GM18858 (cell line): ENCODE data around the gene ZNF2.
"Not testable (repeated sequence)": the region's sequence is repeated elsewhere in the genome, so short reads cannot be mapped to it uniquely, and the experiment has no call there.

Experiments used
- ATAC-seq: cut with Tn5 transposase; IDR thresholded peaks from one replicate; pipeline ENCODE4 v1.9.1; 2021; ENCODE audit not compliant: unreplicated experiment

The ZNF2 gene

DNA sequence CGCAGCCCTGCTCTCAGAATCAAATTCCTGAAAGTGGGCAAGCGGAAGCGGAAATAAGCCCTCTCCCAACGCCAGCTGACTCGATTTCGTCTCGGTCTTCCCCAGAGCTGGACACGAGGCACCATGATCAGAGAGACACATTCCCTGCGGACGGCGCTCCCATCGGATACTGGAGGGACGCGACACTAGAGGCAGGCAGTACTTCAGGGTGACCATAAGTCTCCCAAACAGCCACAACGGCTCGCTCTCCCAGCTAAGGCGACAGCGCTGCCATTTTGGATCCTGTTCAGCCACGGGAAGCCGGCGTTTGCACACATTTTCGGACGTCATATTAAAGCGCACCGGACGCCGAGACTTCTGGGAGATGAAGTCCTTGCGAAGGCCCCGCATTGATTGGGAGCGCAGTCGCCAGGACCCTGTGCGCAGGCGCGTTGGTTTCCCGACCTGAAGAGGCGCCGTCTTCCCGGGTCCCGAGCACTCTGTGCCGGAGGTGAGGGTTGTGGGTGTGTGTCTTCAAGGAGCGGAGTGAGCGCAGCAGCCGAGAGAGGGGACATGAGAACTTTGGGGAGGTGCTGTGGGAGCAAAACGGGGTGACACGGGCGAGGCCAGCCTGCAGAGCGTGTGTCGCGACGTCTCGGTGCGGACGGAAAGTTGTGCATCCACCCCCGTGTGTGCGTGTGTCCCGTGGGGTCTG is at the start of gene ZNF2:
TSS of gene ZNF2 (plus strand) at position 439 of the 694 bp plus-strand sequence. CDS start 10,418 bp downstream, outside the sequence.
- ATAC-seq: peak; percentile 89

DNA sequence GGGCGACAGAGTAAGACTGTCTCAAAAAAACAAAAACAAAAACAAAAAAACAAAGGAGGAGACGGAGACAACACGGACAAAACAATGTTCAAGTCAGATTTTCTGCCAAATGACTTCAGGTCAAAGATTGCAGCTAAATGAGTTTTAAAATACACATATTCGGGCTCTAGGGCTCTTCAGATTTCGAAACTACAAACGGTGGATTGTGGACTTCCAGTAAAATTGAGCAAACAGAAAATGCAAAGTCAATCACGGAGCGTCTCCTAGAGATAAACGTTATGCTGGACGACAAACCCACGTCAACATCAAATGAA is 44.6 kb upstream of the ZNF2 start:
- ATAC-seq: no peak

- ATAC-seq: peak; percentile 85
These were observed 44.0 kb upstream of the ZNF2 start, which contains the start of gene MRPS5 for GRCh38 chr2:95121407-95122196. MRPS5 (minus strand) TSS chr2:95121808; CDS start chr2:95121791, 17 bp downstream.

DNA sequence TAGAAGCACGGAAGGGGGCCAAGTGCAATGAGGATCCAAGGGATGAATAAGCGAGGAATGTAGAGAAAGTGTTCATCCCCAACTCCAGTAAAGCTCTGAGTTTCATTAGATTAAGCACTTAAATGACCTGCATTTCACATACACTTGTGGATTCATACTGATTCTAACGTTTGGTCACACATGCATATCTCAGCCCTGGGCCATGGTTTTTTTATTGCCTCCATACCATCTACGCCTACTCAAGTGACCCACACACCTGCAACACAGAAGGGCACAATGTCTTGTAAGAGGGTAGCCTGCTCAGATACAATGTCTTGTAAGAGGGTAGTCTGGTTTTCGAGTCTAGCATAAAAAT is 43.4 kb upstream of the ZNF2 start:
- no peak for ATAC-seq

- no peak for ATAC-seq
These were observed 26.9 kb upstream of the ZNF2 start for GRCh38 chr2:95138702-95139101.

DNA sequence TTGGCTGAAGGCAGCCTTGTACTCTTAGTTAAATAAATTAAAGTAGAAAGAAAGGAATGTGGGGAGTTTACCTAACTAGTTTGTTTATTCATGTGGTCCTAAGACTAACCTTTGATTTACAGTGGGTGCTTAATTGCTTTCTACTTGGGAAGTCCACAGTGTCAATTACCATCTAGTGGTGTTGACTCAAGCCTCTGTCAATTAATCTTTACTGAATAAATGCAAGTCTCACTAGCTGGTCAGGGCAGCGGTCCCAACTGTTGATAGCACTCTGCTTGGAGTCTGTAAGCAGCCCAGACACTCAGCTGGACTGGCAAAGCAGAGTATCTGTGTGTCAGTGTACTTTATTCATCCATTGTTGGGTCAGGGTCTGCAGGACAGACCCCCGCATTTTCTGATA is 21.8 kb upstream of the ZNF2 start:
- no peak for ATAC-seq

GRCh38 chr2:95149397-95149984 is 16.1 kb upstream of the ZNF2 start:
- no peak for ATAC-seq

DNA sequence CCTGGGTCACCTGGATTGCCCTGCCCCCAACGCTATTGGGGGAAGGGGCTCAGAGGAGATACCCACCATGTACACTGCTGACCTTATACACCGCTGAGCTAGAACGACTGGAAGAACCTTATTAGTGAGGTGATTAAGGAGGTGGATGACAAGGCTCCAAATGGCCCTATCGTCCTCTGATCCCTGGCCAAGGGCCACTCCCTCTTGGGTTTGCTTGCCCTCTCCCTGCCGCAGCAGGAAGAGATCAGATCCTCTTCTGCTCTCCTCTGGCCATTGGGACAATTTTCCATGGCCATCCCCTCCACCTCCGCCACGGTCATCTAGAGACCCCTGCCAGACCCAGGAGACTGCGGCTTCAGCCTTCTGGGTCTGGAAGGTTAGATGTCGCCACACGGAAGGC is 7.2 kb upstream of the ZNF2 start:
- ATAC-seq: no peak

GRCh38 chr2:95158891-95159619 is 6.6 kb upstream of the ZNF2 start:
- peak; percentile 17 for ATAC-seq

- ATAC-seq: peak; percentile 84
These were observed 5.7 kb upstream of the ZNF2 start, which contains the start of gene ZNF514 for GRCh38 chr2:95159690-95160449. ZNF514 (minus strand) TSS chr2:95159848; CDS start chr2:95153253, 6,595 bp downstream.

GRCh38 chr2:95165030-95165370 is 609 bp upstream of the ZNF2 start:
- ATAC-seq: no peak

- ATAC-seq: peak; percentile 6
These were observed 605 bp downstream of the ZNF2 start for GRCh38 chr2:95166065-95166763.

DNA sequence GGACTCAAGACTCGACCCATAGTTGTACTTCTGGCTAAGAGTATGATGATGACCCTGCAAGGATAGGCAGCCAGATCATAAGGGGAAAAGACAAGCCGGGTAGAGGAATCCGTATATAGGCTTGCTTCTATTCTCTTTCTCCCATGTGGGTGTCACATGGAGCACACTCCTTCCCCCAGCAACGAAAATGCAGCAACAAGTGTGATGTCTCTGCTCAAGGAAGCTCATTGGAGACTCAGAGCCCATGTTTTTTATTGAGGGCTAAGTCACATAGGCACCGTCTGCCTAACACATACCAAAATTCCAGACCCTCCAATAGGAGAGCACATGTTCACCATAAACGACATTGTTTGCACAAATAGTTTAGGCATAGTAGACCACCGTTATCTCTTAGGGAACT is 6.3 kb downstream of the ZNF2 start:
- ATAC-seq: no peak

GRCh38 chr2:95174031-95174542 is 8.5 kb downstream of the ZNF2 start:
- ATAC-seq: no peak

DNA sequence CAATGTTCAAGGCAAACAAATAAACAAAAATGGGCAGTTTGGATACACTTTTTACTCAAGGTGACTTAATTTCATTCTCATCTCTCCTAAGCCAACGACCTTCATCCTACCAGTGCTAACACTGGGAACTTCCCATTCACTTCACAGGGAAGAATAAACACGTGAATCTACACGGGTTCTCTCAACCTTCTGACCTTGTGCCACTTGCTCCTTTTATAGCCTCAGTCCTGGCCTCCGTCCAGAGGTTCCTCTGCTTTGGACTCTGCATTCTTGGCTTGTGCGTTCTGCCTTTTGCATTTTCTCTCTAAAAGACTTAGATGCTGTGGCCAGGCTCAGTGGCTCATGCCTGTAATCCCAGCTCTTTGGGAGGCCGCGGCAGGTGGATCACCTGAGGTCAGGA is 13.8 kb downstream of the ZNF2 start:
- ATAC-seq: no peak

- no peak for ATAC-seq
These were observed 16.2 kb downstream of the ZNF2 start for GRCh38 chr2:95181774-95182173.

GRCh38 chr2:95185197-95185596 is 19.6 kb downstream of the ZNF2 start:
- ATAC-seq: no peak

DNA sequence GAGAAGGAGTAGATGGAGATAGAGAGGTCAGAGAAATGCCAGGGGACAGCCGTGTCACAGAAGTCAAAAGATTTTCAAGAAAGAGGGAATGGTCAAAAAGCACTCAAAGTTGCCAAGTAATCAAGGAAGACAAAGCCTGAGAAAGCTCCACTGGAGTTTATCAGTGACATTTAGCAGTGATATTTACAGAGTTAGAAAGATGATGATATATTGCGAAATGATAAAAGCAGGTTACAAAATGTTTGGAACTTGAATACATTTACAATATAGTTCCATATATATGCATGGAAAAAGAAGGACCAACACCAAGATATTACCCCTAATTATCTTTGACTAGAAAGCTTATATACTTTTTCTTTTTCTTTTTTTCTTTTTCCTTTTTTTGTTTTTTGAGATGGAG is 20.4 kb downstream of the ZNF2 start:
- no peak for ATAC-seq

DNA sequence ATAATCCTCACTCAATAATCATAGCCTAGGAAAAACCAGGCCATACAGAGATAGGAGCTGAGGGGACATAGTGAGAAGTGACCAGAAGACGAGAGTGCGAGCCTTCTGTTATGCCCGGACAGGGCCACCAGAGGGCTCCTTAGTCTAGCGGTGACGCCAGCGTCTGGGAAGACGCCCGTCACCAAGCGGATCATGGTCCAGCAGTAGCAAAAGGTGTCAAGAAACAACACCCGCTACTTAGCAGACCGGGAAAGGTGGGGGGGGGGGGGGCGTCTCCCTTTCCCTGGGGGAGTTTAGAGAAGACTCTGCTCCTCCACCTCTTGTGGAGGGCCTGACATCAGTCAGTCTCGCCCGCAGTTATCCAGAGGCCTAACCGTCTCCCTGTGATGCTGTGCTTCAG is 27.3 kb downstream of the ZNF2 start:
- ATAC-seq: not testable (repeated sequence)

DNA sequence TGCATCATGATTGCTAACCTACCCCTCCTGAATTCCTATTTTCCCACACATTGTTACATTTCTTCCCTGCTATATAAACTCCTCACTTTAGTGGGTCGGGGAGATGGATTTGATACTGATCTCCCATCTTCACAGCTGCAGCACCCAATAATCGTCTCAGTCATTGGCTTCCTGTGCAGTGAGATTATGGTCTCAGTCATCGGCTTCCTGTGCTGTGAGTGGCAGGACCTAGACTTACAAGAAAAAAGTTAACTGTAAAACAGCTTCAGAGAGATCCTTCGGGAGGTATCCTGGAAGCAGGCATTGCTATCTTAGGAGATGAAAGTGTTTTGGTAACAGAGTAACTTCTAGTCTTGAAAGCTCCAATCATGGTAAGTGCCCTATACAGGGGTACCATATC is 38.3 kb downstream of the ZNF2 start:
- no peak for ATAC-seq
